Neural progenitor cell (in vitro differentiated cells): Measurements from ENCODE around the gene CELA3B. TPM values are rescaled to one million over a fixed set of nuclear protein-coding genes. Genes with fewer than 3 reads are reported as not detected.
"Not testable (repeated sequence)": the region's sequence is repeated elsewhere in the genome, so short reads cannot be mapped to it uniquely, and the experiment has no call there.

ENCODE experiments used
- DNase-seq: peaks from one replicate; pipeline ENCODE4 v3.0.0-alpha.2; 2016; ENCODE audit warnings: low spot score
- H2AFZ ChIP-seq: fragments of 200-600 bp; sonication (generic); replicated peaks from 2 replicates; pipeline ENCODE4 v1.6.1; 2016; ENCODE audit warnings: antibody characterized with exemption
- H3F3A ChIP-seq: fragments of 200-600 bp; sonication (generic); 2 replicates; pipeline ENCODE4 v1.6.1; 2016; ENCODE audit warnings: antibody characterized with exemption, low read depth
- H3K27ac ChIP-seq: fragments of 200-600 bp; sonication (generic); 2 replicates; pipeline ENCODE4 v1.5.1; 2016; ENCODE audit warnings: mild to moderate bottlenecking
- H3K27me3 ChIP-seq: fragments of 200-600 bp; sonication (generic); 2 replicates; pipeline ENCODE4 v1.6.1; 2016; ENCODE audit warnings: mild to moderate bottlenecking, moderate library complexity
- H3K36me3 ChIP-seq: fragments of 200-600 bp; sonication (generic); 2 replicates; pipeline ENCODE4 v1.5.1; 2016
- H3K4me1 ChIP-seq: fragments of 200-600 bp; sonication (generic); 2 replicates; pipeline ENCODE4 v1.6.1; 2016; ENCODE audit warnings: mixed run types
- H3K4me2 ChIP-seq: fragments of 200-600 bp; sonication (generic); 2 replicates; pipeline ENCODE4 v1.6.1; 2016
- H3K4me3 ChIP-seq: fragments of 200-600 bp; sonication (generic); 2 replicates; pipeline ENCODE4 v1.5.1; 2016
- H3K79me2 ChIP-seq: fragments of 200-600 bp; sonication (generic); 2 replicates; pipeline ENCODE4 v1.6.1; 2016; ENCODE audit warnings: low read depth
- H3K9ac ChIP-seq: fragments of 200-600 bp; sonication (generic); 2 replicates; pipeline ENCODE4 v1.6.1; 2016
- H3K9me3 ChIP-seq: fragments of 200-600 bp; sonication (generic); 2 replicates; pipeline ENCODE4 v1.5.1; 2016; ENCODE audit warnings: low read depth
- H4K20me1 ChIP-seq: fragments of 200-600 bp; sonication (generic); 2 replicates; pipeline ENCODE4 v1.6.1; 2016; ENCODE audit warnings: low read depth
- H3K27ac Mint-ChIP-seq: 3 replicates; pipeline ENCODE4 v1.8.0; 2021; ENCODE audit warnings: mixed read lengths
- H3K27me3 Mint-ChIP-seq: 2 replicates; pipeline ENCODE4 v1.8.0; 2022; ENCODE audit warnings: low read depth, mild to moderate bottlenecking, inconsistent platforms, moderate library complexity, mixed read lengths; ENCODE audit not compliant: insufficient read depth
- H3K36me3 Mint-ChIP-seq: 3 replicates; pipeline ENCODE4 v1.8.0; 2021; ENCODE audit warnings: mixed read lengths
- H3K4me1 Mint-ChIP-seq: 3 replicates; pipeline ENCODE4 v1.8.0; 2021; ENCODE audit warnings: mixed read lengths
- H3K4me3 Mint-ChIP-seq: 3 replicates; pipeline ENCODE4 v1.8.0; 2021; ENCODE audit warnings: mild to moderate bottlenecking, moderate library complexity, mixed read lengths
- H3K9me3 Mint-ChIP-seq: 3 replicates; pipeline ENCODE4 v1.8.0; 2020; ENCODE audit warnings: mixed read lengths
- total RNA-seq: library from RNA; depleted of rRNA; stranded (reverse); fragments of >200 nt; gene quantifications from 2 replicates; pipeline ENCODE4 v1.2.3, GENCODE V29; 2015; ENCODE audit warnings: low replicate concordance
- TF ChIP-seq, protein P1 (sequence below): fragments of 200-600 bp; sonication (generic); IDR thresholded peaks from 2 replicates; pipeline ENCODE4 v1.5.1; 2017; ENCODE audit warnings: antibody characterized with exemption, mild to moderate bottlenecking

Gene CELA3B
- total RNA-seq, 1 donor from 2014 or later: not detected

DNA sequence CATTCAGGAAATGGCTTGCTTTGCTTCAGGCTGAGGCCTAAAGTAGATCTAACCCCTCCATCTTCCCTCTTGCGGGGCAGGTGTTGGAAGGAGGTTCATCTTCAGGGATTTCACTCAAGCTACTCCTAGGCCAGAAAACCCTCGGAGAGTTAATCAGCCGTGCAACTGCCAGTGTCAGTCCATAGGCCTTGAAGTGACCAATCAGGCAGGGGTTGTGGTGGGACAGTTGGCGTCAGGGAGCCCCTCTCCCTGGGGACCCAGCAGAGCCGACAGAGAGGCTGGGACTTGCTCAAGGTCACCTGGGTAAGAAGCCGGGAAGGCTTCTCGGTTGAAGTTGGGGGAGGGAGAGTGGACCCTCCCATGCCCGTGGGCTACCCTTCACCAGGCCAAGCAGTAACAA lies 2.9 kb upstream of the CELA3B start:
- H3K4me1 ChIP-seq, H3K27ac ChIP-seq, H3K36me3 ChIP-seq, H3F3A ChIP-seq, H3K36me3 Mint-ChIP-seq, H3K4me3 ChIP-seq, H3K27me3 Mint-ChIP-seq, H3K27ac Mint-ChIP-seq, DNase-seq, H3K9me3 Mint-ChIP-seq, H3K4me2 ChIP-seq, H3K9ac ChIP-seq, H3K79me2 ChIP-seq, H3K4me1 Mint-ChIP-seq, H4K20me1 ChIP-seq, H3K27me3 ChIP-seq, H3K9me3 ChIP-seq: not testable (repeated sequence)
- H2AFZ ChIP-seq: peak overlapping the region; percentile 57
- H3K4me3 Mint-ChIP-seq: peak overlapping the region; percentile 54

DNA sequence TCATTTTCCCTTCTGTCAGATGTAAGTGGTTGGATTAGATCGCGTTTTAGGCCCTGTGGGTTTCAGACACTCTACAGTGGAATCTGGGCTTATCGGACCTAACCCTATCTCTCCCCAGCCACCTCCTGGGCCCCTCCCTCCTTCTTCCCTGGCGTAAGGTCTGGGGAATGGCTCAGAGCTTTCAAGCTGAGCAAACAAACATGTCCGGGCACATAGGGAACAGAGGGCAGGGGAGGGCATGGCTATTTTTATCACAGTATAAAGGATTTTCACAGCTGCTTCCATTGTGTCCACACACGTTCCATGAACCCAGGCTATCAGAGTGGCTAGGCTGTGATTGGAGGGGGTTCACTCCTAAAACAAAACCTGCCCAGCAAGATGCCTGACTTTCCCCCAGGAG lies 2.1 kb upstream of the CELA3B start:
- not testable (repeated sequence) for H3K27ac ChIP-seq, DNase-seq, H2AFZ ChIP-seq, H3K9ac ChIP-seq, H3K4me3 Mint-ChIP-seq, H4K20me1 ChIP-seq, H3K4me3 ChIP-seq, H3K27me3 ChIP-seq, H3K4me1 Mint-ChIP-seq, H3K4me1 ChIP-seq, H3K4me2 ChIP-seq, H3K9me3 ChIP-seq, H3K9me3 Mint-ChIP-seq, H3K27ac Mint-ChIP-seq, H3K36me3 ChIP-seq, H3K36me3 Mint-ChIP-seq, H3F3A ChIP-seq, H3K27me3 Mint-ChIP-seq, H3K79me2 ChIP-seq

DNA sequence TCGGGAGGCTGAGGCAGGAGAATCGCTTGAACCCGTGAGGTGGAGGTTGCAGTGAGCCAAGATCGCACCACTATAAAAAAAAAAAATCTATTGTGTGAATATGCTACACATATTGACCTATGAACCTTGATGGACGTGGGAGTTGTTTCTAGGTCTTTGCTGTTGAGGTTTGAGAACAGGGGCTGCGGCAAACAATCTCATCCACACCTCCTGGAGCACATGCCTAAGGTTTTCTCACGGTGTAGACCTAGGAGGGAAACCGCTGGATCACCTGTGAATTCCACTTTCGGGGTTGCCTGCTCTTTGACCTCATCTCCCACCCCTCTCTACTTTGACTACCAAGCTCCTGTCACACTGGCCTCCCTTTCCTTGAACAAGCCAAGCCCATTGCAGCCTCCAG lies 1.5 kb upstream of the CELA3B start:
- H3K27ac Mint-ChIP-seq, H3F3A ChIP-seq, H3K79me2 ChIP-seq, H3K36me3 ChIP-seq, H2AFZ ChIP-seq, H3K27ac ChIP-seq, H3K4me1 ChIP-seq, H3K36me3 Mint-ChIP-seq, H3K9me3 ChIP-seq, DNase-seq, H3K27me3 Mint-ChIP-seq, H3K4me1 Mint-ChIP-seq, H4K20me1 ChIP-seq, H3K4me3 ChIP-seq, H3K9ac ChIP-seq, H3K27me3 ChIP-seq, H3K9me3 Mint-ChIP-seq, H3K4me2 ChIP-seq: not testable (repeated sequence)
- peak overlapping the region; percentile 21 for H3K4me3 Mint-ChIP-seq

DNA sequence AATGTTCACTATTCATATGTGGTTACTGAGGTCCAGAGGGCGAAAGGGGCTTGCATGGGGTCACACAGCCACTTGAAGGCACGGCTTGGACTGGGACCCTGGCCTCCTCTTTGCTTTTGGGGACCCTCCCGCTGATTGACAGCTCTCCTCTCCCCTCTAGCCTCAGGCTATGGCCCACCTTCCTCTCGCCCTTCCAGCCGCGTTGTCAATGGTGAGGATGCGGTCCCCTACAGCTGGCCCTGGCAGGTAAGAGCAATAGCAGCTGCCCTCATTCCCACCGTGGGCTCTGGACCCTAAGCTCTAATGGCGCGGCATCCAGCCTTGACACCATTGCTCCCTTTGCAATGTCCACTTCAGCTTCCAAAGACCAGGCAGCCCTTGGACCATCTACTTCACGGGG lies 1.4 kb downstream of the CELA3B start:
- not testable (repeated sequence) for H3K79me2 ChIP-seq, H3K36me3 ChIP-seq, H3K9ac ChIP-seq, H2AFZ ChIP-seq, H3K4me3 Mint-ChIP-seq, H3K9me3 Mint-ChIP-seq, H3K27me3 Mint-ChIP-seq, H4K20me1 ChIP-seq, H3K27me3 ChIP-seq, H3K4me3 ChIP-seq, H3F3A ChIP-seq, H3K36me3 Mint-ChIP-seq, H3K4me1 Mint-ChIP-seq, H3K9me3 ChIP-seq, H3K4me2 ChIP-seq, DNase-seq, H3K27ac Mint-ChIP-seq, H3K4me1 ChIP-seq, H3K27ac ChIP-seq

DNA sequence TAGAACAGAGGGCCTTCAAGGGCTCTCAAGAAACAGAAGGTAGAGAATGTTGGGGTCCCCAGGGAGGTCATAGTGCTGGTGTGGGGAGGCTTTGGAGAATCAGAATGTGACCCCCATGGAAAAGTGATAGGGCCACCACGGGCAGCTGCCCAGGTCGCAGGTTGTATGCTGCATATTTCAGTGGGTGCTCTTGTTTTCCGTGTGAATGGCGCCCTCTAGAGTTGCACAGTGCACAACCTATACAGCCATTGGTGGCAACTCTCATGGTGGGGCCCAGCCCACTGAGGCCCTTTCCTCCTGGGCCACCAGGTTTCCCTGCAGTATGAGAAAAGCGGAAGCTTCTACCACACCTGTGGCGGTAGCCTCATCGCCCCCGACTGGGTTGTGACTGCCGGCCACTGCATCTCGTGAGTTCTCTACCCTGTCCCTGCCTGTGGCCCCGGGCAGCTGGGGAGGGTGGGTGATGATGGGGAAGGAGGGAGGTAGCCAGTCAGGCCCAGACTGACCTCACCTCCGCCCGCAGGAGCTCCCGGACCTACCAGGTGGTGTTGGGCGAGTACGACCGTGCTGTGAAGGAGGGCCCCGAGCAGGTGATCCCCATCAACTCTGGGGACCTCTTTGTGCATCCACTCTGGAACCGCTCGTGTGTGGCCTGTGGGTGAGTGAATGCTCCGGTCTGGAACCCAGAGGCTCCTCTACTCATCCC lies 3.8 kb downstream of the CELA3B start:
- TF ChIP-seq, protein P1, sequence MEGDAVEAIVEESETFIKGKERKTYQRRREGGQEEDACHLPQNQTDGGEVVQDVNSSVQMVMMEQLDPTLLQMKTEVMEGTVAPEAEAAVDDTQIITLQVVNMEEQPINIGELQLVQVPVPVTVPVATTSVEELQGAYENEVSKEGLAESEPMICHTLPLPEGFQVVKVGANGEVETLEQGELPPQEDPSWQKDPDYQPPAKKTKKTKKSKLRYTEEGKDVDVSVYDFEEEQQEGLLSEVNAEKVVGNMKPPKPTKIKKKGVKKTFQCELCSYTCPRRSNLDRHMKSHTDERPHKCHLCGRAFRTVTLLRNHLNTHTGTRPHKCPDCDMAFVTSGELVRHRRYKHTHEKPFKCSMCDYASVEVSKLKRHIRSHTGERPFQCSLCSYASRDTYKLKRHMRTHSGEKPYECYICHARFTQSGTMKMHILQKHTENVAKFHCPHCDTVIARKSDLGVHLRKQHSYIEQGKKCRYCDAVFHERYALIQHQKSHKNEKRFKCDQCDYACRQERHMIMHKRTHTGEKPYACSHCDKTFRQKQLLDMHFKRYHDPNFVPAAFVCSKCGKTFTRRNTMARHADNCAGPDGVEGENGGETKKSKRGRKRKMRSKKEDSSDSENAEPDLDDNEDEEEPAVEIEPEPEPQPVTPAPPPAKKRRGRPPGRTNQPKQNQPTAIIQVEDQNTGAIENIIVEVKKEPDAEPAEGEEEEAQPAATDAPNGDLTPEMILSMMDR: peak; percentile 25
- not testable (repeated sequence) for H3K4me3 ChIP-seq, H3K27ac ChIP-seq, H3K4me1 ChIP-seq, H3K79me2 ChIP-seq, H4K20me1 ChIP-seq, H3K27ac Mint-ChIP-seq, H3K36me3 ChIP-seq, H3K9me3 Mint-ChIP-seq, H3K9me3 ChIP-seq, H3K9ac ChIP-seq, H3K4me1 Mint-ChIP-seq, H2AFZ ChIP-seq, H3K36me3 Mint-ChIP-seq, H3K4me3 Mint-ChIP-seq, H3F3A ChIP-seq, H3K4me2 ChIP-seq, H3K27me3 ChIP-seq
- DNase-seq: peak; percentile 28
- peaks cover 10% of the 10 kb centered on the region for H3K27me3 Mint-ChIP-seq

DNA sequence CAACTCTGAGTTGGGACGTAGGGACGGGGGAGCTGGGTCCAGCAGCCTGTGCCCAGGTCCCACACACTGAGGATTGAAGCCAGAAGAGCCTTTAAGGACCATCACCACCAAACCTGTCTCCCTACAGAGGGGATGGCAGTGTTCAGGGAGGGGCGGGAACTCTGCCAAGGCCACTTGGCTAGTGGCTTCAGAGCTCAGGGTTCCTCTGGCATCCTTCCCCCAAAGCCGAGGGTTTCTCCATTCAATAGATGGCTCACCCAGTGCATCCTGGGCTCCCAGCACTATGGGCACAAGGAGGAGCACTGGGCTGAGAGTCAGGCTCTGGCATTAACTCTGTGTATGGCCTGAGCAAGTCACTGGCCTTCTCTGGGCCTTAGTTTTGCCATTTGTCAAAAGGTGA lies 4.4 kb downstream of the CELA3B start:
- not testable (repeated sequence) for H2AFZ ChIP-seq, H4K20me1 ChIP-seq, H3K27me3 ChIP-seq, H3K9me3 ChIP-seq, H3K27ac ChIP-seq, H3F3A ChIP-seq, H3K9me3 Mint-ChIP-seq, H3K79me2 ChIP-seq, DNase-seq, H3K9ac ChIP-seq, H3K4me3 Mint-ChIP-seq, H3K4me3 ChIP-seq, H3K4me2 ChIP-seq, H3K36me3 Mint-ChIP-seq, H3K27ac Mint-ChIP-seq, H3K36me3 ChIP-seq, H3K4me1 ChIP-seq, H3K4me1 Mint-ChIP-seq
- peaks cover 10% of the 10 kb centered on the region for H3K27me3 Mint-ChIP-seq

DNA sequence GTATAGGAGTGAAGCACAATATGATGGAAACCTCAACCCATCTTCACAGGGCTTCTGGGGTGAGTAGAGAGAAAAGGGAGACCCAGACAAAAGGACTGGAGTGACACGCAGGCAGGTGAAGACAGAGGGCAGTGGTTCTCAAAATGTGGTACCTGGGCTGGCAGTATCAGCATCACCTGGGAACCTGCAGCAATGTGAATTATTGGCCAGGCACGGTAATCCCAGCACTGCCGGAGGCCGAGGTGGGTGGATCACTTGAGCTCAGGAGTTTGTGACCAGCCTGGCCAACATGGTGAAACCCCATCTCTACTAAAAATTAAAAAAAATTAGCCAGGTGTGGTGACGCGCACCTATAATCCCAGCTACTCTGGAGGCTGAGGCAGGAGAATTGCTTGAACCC lies 5.3 kb downstream of the CELA3B start:
- not testable (repeated sequence) for H3F3A ChIP-seq, DNase-seq, H3K4me1 Mint-ChIP-seq, H3K9me3 ChIP-seq, H4K20me1 ChIP-seq, H3K27ac ChIP-seq, H3K9me3 Mint-ChIP-seq, H3K27me3 ChIP-seq, H3K27ac Mint-ChIP-seq, H3K36me3 ChIP-seq, H3K9ac ChIP-seq, H3K36me3 Mint-ChIP-seq, H3K79me2 ChIP-seq, H3K4me2 ChIP-seq, H3K4me3 ChIP-seq, H3K4me1 ChIP-seq, H3K4me3 Mint-ChIP-seq, H2AFZ ChIP-seq
- H3K27me3 Mint-ChIP-seq: peaks cover 10% of the 10 kb centered on the region

DNA sequence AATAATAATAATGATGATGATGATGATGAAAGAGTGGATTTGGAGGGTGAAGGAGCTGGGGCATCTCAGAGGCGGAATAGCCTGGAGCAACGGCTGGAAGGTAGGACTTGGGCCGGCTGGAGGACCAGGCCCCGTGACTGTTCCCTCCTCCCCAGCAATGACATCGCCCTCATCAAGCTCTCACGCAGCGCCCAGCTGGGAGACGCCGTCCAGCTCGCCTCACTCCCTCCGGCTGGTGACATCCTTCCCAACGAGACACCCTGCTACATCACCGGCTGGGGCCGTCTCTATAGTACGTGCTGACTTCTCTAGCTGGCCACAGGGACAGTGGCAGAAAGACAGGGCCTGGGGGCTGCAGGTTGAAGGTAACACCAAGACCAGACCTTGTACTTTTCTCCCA lies 6.7 kb downstream of the CELA3B start:
- H3K4me3 ChIP-seq, H3K27ac Mint-ChIP-seq, H2AFZ ChIP-seq, H3K27ac ChIP-seq, H3K36me3 Mint-ChIP-seq, H3K4me1 ChIP-seq, H3K9ac ChIP-seq, H3K27me3 ChIP-seq, H3K9me3 Mint-ChIP-seq, H3K79me2 ChIP-seq, H3F3A ChIP-seq, DNase-seq, H3K9me3 ChIP-seq, H3K4me2 ChIP-seq, H4K20me1 ChIP-seq, H3K4me3 Mint-ChIP-seq, H3K4me1 Mint-ChIP-seq, H3K27me3 Mint-ChIP-seq, H3K36me3 ChIP-seq: not testable (repeated sequence)
